Limb (tissue), 2 donors: Measurements from ENCODE around the gene LSM14A.
"Not testable (repeated sequence)": the region's sequence is repeated elsewhere in the genome, so short reads cannot be mapped to it uniquely, and the experiment has no call there.

Experiments
- DNase-seq, 2 donors: peaks; one replicate each; pipeline ENCODE4 v3.0.0-alpha.2; 2016; ENCODE audit errors: extremely low spot score in 2 of 2

LSM14A gene

DNA sequence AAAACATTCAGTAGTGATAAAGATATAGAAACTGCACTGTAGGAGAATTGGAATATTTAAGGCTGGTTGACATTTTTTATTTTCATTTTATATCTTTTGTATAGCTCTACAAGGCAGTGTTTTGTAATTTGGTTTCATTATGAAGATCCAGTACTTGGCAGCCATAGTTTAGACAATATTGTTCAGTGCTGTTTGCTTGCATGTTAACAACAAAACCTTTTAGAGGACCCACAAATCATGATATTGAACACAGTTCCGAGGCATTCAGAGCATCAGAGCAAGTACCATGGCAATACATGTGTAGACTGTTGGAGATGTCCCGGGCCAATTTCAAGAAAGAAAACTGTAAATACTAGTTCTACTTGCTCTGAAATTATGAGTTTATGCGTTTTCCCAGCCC, 56.5 kb downstream of the LSM14A start:
- DNase-seq = no peak

DNA sequence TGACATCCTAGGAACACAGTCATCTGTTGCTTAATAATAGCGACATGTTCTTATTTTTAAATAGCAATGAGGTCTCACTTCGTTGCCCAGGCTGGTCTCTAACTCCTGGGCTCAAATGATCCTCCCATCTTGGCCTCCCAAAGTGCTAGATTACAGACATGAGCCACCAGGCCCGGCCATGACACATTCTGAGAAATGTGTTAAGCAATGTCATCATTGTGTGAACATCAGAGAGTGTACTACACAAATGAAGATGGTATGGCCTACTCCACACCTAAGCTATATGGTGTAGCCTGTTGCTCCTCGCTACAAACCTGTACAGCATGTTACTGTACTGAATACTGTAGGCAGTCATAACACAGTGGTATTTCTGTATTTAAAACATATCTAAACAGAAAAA, 57.4 kb downstream of the LSM14A start:
- DNase-seq = no peak

DNA sequence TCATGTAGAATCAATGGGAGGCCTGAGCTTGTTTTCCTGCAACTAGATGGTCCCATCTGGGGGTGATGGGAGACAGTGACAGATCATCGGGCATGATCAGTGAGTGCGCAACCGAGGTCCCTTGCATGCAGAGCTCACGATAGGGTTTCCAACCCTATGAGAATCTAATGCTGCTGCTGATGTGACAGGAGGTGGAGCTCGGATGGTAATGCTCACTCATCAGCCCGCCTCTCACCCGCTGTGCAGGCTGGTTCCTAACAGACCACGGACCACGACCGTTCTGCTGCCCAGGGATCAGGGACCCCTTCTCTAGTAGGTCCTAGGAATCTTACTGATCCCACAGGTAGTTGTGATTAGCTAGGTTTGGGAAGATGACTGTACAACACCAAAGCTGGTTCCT, 58.5 kb downstream of the LSM14A start:
- DNase-seq = no peak

DNA sequence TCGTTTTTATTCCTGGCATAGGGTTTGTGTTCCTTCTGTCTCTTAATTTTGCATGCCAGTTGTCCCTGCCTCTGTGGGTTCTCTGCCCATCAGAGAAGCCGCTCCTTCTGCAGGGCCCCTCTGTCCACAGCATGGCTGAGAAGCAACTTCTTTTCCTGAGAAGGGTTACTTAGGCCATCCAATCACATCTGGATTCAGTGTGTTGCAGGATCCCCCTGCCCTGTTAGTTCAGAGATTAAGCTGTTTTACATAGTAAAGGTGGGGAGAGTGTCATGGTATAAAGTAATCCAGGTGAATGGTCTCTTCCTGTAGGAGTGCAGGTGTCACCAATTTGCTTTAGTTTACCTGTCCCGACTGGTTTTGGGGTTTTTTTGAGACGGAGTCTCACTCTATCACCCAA, 59.1 kb downstream of the LSM14A start:
- no peak for DNase-seq

DNA sequence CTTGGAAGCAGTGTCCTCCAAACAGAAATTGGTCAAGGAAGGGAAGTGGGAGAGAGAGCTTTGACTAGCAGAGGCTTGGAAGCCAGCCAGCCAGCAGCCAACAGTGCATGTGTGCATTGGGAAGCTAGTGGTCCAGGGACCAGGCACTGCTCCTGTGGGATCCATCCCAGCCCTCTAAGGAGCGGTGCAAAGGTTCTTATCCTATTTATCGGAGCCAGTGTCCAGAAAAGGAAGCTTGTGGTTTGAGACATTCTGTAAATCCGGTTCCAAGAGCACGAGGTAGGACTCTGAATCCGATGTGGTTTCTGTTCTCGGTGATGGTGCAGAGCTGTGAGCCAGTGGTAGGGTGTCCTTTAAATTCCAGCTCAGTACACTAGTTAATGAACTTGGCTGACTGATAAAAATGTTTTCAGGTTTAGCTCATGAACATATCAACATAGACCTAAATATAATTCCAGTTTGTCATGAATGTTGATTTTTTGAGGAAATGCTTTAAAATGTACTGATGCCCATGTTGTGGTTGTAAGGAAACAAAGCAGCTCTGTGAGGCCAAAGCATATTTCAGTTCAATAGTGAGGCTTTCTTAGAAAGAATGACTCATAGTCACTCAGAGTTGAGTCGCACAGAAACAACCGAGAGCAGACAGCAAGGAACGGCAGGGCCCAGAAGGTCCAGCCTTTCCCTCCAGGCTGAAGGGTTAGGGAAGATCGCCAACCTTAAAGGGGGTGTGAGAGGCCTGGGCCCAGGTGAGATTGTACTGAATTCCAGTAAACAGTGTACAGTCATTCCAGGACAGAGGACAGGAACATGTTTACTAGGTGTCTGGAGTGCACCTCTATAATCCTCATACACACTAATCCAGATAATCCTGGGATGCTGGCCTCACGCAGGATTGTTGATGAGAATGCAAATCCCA, 60.5 kb downstream of the LSM14A start:
- DNase-seq = peak in 1 of 2 donors; percentile 38

DNA sequence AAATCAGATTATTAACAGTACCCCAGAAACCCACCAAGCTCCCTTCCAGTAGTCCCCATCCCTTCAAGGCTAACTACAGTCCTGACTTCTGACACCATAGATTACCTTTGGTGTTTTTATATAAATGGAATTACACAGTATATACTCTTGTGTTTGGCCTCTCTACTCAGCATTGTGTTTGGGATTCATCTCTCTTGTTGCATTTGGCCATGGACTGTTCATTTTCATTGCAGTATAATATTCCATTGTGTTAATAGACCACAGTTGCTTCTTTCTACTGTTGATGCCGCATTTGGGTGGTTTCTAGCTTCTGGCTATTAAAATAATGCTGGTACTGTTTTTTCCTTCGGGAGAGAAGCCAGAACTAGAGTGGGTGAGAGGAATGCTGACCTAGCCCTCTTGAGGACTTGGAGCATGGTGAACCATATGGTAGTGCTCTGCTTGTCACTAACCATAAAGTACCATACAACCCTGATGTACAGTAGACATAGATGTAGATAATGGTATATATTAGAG, 63.2 kb downstream of the LSM14A start:
- DNase-seq = no peak

DNA sequence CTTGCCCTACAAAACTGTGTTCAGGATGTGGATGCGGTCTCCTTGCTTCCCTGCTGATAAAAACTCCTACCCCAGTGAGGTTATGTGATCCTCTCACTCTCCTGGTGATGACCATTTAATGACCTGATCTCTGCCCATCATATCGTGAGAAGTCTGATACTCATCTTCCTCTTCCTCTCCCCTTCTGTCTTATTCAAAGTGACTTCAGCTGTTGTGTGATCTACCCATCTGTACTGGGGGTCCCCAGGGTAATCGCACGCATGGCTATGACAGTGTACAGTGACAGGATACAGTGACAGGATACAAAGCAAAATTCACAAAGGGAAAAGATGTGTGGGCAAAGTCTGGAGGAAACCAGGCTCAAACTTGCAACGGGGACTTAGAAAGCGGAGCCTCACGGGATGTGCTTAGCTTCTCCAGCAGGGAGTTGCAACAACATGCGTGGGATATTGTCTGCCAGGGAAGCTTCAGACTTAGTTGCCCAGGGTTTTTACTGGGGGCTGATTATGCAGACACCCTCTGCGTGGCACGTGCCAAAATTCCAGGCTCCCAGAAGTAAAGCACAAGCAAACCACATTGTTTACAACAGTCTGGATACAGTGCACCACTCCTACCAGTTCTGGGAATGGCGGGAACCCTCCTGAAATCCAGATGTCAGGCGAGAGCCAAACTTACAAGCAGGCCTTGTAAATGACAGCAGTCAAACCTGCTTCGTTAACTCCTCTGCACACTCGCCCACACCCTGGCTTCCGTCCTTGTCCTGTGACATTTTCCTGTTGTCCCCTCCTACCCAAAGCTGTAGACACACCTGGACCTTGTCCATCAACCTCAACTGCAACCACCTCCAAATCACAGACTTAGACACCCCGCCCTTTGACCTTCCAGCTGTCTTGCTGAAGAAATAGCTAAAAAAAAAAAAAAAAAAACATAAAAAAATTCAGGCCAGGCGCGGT, 64.0 kb downstream of the LSM14A start:
- no peak for DNase-seq

DNA sequence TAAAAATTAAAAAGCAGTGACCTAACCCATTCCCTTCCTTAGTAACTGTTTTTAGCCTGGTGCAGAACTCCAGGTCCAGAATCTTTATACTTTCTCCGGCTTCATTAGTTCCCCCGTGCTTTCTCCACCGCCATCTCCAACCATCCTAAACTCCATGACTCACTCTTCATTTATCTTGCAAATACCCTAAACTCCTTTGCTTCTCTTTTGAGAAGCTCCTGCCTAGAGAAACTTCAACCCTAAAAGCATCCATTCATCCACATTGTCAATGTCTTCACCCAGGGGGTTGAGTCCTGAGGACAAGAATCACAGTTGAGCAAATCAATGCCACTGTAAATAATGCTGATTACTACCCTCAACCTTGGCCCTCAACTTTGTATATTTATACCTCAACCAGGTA, 65.0 kb downstream of the LSM14A start:
- no peak for DNase-seq

DNA sequence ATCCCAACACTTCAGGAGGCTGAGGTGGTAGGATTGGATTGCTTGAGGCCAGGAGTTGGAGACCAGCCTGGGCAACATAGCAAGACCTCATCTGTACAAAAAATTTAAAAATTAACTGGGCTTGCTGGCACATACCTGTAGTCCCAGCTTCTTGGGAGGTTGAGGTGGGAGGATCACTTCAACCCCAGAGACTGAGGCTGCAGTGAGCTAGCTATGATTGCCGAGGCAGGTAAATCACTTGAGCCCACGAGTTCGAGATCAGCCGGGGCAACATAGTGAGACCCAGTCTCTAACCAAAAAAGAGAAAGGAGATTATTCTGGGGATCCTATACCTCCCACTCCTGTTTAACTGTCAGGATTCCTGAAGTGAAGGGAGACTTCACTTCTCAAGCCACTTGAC, 65.6 kb downstream of the LSM14A start:
- no peak for DNase-seq

DNA sequence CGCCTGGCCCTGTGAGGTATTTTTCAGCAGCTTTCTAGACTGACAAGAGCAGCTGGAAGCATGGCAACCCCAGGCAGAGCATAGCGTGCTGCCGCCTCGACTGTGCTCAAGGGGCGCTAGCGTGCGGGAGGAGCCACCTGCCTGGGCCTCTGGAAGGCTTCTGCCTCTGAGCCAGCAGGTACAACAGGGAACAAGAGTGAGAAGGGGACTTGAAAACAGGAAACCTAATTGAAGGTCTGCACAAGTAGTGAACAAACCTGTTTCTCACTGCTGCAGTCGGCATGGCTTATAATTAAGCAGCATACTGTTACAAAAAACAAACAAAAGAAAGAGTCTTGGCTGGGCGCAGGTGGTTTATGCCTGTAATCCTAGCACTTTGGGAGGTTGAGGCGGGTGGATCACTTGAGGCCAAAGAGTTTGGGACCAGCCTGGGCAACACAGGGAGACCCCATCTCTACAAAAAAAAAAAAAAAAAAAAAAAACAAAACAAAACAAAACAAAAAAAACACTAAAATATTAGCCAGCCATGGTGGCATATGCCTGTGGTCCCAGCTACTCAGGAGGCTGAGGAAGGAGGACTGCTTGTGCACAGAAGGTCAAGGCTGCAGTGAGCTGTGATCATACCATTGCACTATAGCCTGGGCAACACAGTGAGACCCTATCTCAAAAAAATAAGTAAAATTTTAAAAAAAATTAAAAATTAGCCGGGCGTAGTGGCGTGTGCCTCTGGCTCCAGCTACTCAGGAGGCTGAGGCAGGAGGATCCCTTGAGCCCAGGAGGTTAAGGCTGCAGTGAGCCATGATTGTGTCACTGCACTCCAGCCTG, 69.4 kb downstream of the LSM14A start:
- peak in 1 of 2 donors; percentile 55 for DNase-seq

DNA sequence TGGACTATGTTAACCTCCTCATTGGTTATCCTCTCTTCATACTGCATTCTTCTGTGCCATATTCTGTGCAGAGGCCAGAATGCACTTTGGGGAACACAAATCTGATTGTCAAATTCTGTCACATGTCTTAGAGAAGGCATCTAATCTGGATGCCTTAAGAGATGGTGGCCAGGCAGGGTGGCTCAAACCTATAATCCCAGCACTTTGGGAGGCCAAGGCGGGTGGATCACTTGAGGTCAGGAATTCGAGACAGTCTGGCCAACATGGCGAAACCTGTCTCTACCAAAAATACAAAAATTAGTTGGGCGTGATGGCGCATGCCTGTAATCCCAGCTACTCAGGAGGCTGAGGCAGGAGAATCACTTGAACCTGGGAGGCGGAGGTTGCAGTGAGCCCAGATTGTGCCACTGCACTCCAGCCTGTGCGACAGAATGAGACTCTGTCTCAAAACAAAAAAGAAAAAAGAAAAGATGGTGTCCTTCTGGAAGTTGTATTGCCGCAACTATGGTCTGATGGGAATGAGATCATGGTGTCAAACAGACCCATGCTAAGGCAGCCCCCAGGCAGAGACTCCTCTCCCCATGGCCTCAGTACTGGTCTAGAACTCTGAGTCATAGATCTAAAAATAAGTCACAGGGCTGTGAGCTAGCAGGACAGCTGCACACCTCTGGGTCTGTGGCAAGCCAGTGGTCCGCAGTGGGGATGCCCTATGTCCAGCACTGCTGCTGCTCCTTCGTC, 71.0 kb downstream of the LSM14A start:
- not testable (repeated sequence) for DNase-seq

DNA sequence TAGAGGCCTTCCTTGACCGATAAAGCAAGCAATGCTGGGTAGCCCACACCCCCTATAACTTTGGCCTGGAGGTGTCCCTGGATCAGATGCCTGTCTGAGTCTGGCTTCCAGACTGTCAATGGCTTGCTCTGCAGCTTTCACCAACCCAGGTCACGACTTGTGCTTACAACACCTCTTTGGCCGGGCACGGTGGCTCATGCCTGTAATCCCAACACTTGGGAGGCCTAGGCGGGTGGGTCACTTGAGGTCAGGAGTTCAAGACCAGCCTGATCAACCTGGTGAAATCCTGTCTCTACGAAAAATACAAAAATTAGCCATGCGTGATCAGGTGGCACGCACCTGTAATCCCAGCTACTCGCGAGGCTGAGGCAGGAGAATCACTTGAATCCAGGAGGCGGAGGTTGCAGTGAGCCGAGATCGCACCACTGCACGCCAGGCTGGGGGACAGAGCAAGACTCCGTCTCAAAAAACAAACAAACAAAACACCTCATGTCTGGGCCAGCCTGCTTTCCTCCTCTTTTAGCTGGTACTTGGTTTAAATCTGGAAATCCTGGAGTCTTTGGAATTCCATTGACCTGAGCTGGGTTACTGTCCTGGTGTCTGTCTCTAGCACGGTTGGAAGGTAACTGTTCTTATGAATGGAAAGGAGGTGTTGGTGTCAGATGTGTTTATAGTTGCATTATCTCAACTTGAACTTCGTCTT, 71.7 kb downstream of the LSM14A start:
- no peak for DNase-seq

DNA sequence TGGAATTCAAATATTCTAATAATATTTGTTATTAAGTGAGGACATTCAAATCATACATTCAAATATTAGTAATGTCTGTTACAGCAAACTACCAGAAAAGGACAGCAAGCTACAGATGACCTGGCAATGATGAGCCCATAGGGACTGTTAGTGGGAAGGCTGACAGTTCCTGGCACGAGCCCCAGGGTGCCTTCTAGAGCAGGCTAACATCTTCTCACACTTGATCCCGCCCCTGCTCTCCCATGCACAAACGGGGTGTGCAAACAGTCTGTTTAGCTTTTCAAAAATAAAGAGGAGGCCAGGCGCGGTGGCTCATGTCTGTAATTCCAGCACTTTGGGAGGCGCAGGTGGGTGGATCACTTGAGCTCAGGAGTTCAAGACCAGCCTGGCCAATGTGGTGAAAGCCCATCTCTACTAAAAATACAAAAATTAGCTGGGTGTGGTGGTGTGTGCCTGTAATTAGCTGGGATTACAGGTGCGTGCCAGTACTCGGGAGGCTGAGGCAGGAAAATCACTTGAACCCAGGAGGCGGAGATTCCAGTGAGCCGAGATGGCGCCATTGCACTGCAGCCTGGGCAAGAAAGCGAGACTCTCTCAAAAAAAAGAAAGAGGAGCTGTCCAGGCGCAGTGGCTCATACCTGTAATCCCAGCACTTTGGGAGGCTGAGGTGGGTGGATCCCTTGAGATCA, 72.5 kb downstream of the LSM14A start:
- DNase-seq = no peak

DNA sequence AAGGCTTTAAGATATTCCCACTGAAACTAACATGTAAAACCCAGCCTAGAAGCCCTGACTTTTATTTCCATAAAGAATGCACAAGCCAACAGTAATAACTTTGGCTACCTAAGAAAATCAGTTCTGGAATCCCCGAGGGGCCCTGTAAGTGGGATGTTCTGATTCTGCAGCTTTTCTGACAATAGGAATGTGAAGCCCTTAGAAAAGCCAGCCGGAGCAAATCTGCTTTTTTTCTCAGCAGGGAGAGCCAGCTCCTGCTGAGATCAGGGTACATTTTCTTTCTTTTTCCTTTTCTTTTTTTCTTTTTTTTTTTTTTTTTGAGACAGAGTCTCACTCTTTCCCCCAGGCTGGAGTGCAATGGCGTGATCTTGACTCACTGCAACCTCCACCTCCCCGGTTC, 74.0 kb downstream of the LSM14A start:
- no peak for DNase-seq

DNA sequence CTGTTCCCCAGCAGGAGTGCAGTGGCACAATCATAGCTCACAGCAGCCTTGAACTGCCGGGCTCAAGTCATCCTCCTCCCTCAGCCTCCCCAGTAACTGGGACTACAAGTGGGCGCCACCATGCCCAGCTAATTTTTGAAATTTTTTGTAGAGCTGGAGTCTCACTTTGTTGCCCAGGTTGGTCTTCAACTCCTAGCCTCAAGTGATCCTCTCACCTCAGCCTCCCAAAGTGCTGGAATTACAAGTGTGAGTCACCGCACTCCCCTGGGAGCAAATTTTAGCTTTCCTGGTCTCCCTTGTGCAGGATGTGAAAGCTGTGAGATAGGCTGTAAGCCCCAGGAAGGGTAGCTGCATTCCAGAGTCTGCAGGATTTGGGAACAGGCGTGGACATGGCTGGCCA, 76.6 kb downstream of the LSM14A start:
- no peak for DNase-seq

DNA sequence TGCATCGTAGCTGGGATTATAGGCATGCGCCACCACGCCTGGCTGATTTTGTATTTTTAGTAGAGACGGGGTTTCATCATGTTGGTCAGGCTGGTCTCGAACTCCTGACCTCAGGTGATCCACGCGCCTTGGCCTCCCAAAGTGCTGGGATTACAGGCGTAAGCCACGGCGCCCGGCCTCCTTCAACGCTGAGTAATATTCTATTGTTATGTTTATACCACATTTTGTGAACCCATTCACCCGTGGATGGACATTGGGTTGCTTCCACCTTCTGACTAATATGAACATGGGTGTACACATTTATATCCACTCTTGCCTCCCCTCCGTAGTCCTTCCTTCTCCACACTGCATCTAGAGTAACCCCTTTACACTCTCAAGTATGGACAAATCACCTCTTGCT, 80.9 kb downstream of the LSM14A start:
- DNase-seq = not testable (repeated sequence)

DNA sequence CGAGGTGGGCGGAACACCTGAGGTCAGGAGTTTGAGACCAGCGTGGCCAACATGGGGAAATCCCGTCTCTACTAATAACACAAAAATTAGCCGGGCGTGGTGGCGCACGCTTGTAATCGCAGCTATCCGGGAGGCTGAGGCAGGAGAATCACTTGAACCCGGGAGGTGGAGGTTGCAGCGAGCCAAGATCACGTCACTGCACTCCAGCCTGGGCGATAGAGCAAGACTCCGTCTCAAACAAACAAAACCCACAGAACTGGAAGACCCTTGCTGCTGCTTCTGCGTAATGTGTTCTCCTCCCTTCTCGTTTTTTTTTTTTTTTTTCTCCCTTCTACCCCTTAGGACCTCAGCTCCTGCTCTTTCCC, 81.4 kb downstream of the LSM14A start:
- not testable (repeated sequence) for DNase-seq

DNA sequence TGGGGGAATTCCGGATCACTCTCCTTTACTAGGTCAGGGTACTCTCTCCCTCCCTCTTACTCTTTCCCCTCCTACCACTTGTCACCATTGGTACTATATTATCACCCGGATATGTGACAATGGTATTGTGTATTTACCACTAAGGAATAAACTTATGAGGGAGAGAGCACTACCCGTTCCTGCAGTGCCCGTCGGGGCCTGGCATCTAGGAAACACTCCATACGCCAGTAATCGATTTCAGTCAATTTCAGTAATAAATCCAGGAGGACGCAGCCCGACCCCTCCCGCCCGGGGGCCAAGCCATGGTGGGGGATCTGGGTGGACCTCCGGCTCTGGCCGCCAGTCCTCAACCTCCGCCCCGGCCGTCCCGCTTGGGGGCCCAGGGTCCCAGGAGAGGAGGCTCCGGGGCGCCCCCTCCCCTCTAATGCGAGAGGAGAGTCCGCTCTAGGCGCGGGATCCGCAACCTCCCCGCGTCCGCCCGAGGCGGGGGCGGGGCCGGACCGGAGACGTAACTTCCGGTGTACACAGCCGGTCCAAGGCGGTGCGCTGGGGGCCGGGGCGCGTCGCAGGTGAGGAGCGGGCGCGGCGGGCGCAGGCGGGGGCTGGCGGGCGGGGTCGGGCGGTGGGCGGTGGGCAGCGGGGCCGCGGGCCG, 81.9 kb downstream of the LSM14A start, which contains the start of gene GARRE1:
Gene GARRE1, plus strand, starts transcription at position 509 of the 652 bp plus-strand sequence. CDS start 45,920 bp downstream, outside the sequence.
- peak; percentile 63 to 95 for DNase-seq
